Mesodermal cell (in vitro differentiated cells): ENCODE data around the gene SFXN5. TPM values are rescaled to one million over a fixed set of nuclear protein-coding genes. Genes with fewer than 3 reads are reported as not detected.
"Not testable (repeated sequence)": the region's sequence is repeated elsewhere in the genome, so short reads cannot be mapped to it uniquely, and the experiment has no call there.

ENCODE experiments used
- H3K27ac ChIP-seq: 2 replicates; pipeline ENCODE4 v1.7.0; 2013; ENCODE audit warnings: mild to moderate bottlenecking, low read depth, low read length, moderate library complexity; ENCODE audit not compliant: severe bottlenecking
- H3K36me3 ChIP-seq: 2 replicates; pipeline ENCODE4 v1.7.1; 2013; ENCODE audit warnings: mild to moderate bottlenecking, low read length, moderate library complexity; ENCODE audit not compliant: control insufficient read depth, insufficient read depth
- H3K4me1 ChIP-seq: one replicate; pipeline ENCODE4 v1.7.1; 2013; ENCODE audit warnings: mild to moderate bottlenecking, low read length; ENCODE audit not compliant: insufficient read depth, control insufficient read depth, poor library complexity, severe bottlenecking
- H3K4me3 ChIP-seq: 2 replicates; pipeline ENCODE4 v1.7.0; 2013; ENCODE audit warnings: low read length, control low read depth, mild to moderate bottlenecking; ENCODE audit not compliant: insufficient read depth, poor library complexity, severe bottlenecking; ENCODE audit errors: extremely low read depth
- H3K9me3 ChIP-seq: 2 replicates; pipeline ENCODE4 v1.7.1; 2013; ENCODE audit warnings: mild to moderate bottlenecking, low read length, moderate library complexity; ENCODE audit not compliant: control insufficient read depth
- WGBS, 2 experiments: methylation state at CpG; one replicate each; pipeline ENCODE4 v1.1.5; 2013; ENCODE audit warnings: missing lambda C conversion rate in 2 of 2; ENCODE audit not compliant: insufficient coverage in 2 of 2; 5-methylcytosine and 5-hydroxymethylcytosine counted together
- polyA plus RNA-seq, 2 experiments: library from polyadenylated mRNA; stranded (reverse); fragments of 50-300 nt; gene quantifications; one replicate each; pipeline ENCODE4 v1.2.3, GENCODE V29; 2013

The SFXN5 gene, protein sequence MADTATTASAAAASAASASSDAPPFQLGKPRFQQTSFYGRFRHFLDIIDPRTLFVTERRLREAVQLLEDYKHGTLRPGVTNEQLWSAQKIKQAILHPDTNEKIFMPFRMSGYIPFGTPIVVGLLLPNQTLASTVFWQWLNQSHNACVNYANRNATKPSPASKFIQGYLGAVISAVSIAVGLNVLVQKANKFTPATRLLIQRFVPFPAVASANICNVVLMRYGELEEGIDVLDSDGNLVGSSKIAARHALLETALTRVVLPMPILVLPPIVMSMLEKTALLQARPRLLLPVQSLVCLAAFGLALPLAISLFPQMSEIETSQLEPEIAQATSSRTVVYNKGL
- polyA plus RNA-seq (2013, experiment 1 of 2) = 8.6 TPM
- 7.5 TPM for polyA plus RNA-seq (2013, experiment 2 of 2)

DNA sequence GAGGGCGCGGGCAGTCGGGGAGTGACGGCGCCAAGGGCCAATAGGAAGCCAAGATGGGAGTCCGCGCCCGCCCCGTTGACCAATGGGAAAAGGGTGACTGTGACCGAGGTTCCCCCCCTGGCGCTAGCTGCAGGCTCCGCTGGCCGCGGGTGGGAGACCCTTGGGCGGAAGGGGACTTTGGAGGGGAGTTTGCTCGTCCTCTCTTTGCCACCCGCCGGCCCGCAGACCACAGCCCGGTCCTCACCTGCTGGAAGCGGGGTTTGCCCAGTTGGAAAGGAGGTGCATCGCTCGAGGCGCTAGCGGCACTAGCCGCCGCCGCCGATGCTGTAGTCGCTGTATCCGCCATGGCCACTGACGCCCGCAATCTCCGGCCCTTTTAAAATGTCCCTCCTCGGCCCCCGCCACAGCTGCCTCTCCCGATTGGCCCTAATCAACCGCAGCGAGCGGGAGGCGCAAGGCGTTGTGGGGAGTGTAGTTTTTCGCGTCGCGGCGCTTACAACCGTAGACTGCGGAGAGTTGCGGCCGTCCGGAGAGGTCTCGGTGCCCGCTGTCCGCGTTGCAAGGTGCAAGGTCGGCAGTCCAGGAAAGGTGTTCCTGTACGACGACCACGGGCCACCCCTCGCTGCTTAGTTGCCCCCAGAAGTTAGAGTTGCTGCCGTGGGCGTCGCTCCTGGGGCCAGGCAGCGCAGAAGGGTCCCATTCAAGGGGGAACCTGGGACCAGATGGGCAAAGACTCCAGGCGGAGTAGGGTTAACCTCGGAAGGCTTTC, at the start of gene SFXN5:
Gene SFXN5, minus strand, starts transcription at position 353 of the 769 bp plus-strand sequence. Its CDS starts 7 bp downstream, at position 346.
- Histone ChIP-seq H3K4me1 (peaks cover 12% of the 10 kb centered on the region), H3K9me3 (no peaks in the 10 kb centered on the region), H3K27ac (peak within 1 kb of the TSS; percentile 92), H3K36me3 (peaks cover 16% of the 10 kb centered on the region), H3K4me3 (peak within 1 kb of the TSS; percentile 76)
- 1% methylated on average over 52 to 55 of the region's 67 CpGs for WGBS, 2 experiments

GRCh38 chr2:73119611-73120239, 48.2 kb upstream of the SFXN5 start:
- not testable (repeated sequence) for H3K4me1 ChIP-seq, H3K4me3 ChIP-seq, H3K27ac ChIP-seq, H3K36me3 ChIP-seq, H3K9me3 ChIP-seq
- 88 to 92% methylated on average over 8 to 11 of the region's 11 CpGs for WGBS, 2 experiments

- H3K36me3 ChIP-seq = no peaks in the 10 kb centered on the region
- peaks cover 8% of the 10 kb centered on the region for H3K9me3 ChIP-seq
- WGBS, 2 experiments = 87 to 100% methylated on average over 1 of the region's 1 CpG
- peaks cover 2% of the 10 kb centered on the region for H3K4me1 ChIP-seq
- no peak overlapping the region for H3K4me3 ChIP-seq
- no peak overlapping the region for H3K27ac ChIP-seq
Observed at GRCh38 chr2:73117441-73117840, 45.9 kb upstream of the SFXN5 start.

- Histone ChIP-seq H3K4me3 (no peak overlapping the region), H3K4me1 (peaks cover 2% of the 10 kb centered on the region), H3K27ac (no peak overlapping the region), H3K9me3 (peaks cover 8% of the 10 kb centered on the region), H3K36me3 (no peaks in the 10 kb centered on the region)
- WGBS, 2 experiments = 88 to 98% methylated on average over 4 to 5 of the region's 8 CpGs
Observed at GRCh38 chr2:73116182-73116960, 44.9 kb upstream of the SFXN5 start.

DNA sequence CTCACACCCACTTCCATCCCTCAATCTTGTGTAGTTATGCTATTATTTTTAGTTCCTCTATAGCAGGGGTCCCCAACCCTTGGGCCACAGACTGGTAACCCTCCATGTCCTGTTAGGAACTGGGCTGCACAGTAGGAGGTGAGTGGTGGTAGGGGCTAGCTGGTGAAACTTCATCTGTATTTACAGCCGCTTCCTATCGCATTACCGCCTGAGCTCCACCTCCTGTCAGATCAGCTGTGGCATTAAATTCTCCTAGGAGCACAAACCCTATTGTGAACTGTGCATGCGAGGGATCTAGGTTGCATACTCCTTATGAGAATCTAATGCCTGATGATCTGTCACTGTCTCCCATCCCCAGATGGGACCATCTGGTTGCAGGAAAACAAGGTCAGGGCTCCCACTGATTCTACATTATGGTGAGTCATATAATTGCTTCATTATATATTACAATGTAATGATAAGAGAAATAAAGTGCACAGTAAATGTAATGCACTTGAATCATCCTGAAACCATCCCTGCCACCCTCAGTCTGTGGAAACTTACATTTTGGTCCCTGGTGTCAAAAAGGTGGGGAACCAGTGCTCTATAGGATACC, 42.9 kb upstream of the SFXN5 start:
- Histone ChIP-seq H3K4me3 (no peak overlapping the region), H3K36me3 (no peaks in the 10 kb centered on the region), H3K9me3 (peaks cover 8% of the 10 kb centered on the region), H3K27ac (no peak overlapping the region), H3K4me1 (peaks cover 16% of the 10 kb centered on the region)
- 90 to 92% methylated on average over 4 of the region's 4 CpGs for WGBS, 2 experiments

DNA sequence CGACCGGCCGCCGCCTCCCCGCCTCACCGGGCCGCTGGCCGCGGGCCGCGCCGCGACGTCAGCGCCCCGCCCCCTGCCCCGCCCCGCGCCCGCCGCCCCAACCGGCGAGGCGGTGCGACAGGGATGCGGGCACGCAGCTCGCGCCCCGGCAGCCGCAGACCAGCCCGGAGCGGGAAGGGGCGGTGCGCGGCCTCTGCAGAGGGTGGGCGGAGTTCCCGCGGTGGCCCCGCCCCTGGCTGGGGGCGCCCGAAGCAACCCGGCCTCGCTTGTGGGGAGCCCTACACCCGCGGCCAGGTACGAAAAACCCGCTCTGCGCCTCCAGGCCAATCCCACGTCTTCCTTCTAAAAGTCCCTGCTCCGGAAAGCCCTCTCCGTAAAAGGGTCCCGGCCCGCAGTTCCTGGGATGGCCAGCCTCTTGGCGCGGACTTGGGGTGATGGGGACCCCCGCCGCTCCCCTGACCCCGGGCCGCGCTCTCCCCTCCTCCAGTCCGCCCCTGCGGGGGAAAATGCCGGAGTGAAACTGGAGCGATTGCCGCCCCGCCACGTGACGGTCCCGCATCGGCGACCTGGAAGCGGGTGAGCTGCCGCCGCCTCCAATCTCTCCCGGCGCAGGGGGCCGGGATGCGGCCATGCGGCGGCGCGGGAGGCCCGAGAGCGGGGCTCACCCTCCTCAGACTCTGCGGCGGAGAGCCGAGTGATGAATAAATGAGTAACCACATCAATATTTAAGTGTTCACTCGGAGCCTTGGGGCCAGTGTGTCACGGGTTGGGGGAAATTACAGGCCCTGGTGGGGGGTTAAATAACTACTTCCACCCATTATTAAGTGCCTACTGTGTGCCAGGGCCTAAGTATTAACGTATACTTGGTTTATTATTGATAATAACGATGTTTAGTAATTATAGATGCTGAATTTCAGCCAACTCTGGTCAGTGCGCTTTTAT, 41.7 kb upstream of the SFXN5 start, which contains the start of gene RAB11FIP5:
Gene RAB11FIP5, minus strand, starts transcription at position 36 of the 942 bp plus-strand sequence. CDS start 171 bp downstream, outside the sequence.
- Histone ChIP-seq H3K4me1 (peaks cover 17% of the 10 kb centered on the region), H3K9me3 (peaks cover 8% of the 10 kb centered on the region), H3K27ac (peak within 1 kb of the TSS; percentile 49), H3K36me3 (peaks cover 6% of the 10 kb centered on the region), H3K4me3 (peak within 1 kb of the TSS; percentile 67)
- WGBS, 2 experiments = 2% methylated on average over 59 to 65 of the region's 93 CpGs

- H3K27ac ChIP-seq = peak overlapping the region; percentile 49
- H3K4me1 ChIP-seq = peaks cover 15% of the 10 kb centered on the region
- peak overlapping the region; percentile 67 for H3K4me3 ChIP-seq
- H3K36me3 ChIP-seq = peaks cover 8% of the 10 kb centered on the region
- peaks cover 8% of the 10 kb centered on the region for H3K9me3 ChIP-seq
- WGBS, 2 experiments = 0 to 1% methylated on average over 69 to 72 of the region's 88 CpGs
Observed at GRCh38 chr2:73112026-73112912, 40.8 kb upstream of the SFXN5 start.

GRCh38 chr2:73111073-73112025, 39.8 kb upstream of the SFXN5 start:
- peaks cover 8% of the 10 kb centered on the region for H3K36me3 ChIP-seq
- H3K4me3 ChIP-seq = peak overlapping the region; percentile 67
- peaks cover 15% of the 10 kb centered on the region for H3K4me1 ChIP-seq
- peak overlapping the region; percentile 49 for H3K27ac ChIP-seq
- WGBS, 2 experiments = 14 to 30% methylated on average over 7 to 15 of the region's 16 CpGs
- peaks cover 8% of the 10 kb centered on the region for H3K9me3 ChIP-seq
